Right hindlimb (tissue), 1 donor: ENCODE data around the gene RAX.
A peak's percentile ranks its signal among the peaks of the same experiment; 100 is the strongest.
"Not testable (repeated sequence)": the region's sequence is repeated elsewhere in the genome, so short reads cannot be mapped to it uniquely, and the experiment has no call there.

ENCODE experiments used
- DNase-seq: peaks from one replicate; pipeline ENCODE4 v3.0.0-alpha.2; 2018

The RAX gene

DNA sequence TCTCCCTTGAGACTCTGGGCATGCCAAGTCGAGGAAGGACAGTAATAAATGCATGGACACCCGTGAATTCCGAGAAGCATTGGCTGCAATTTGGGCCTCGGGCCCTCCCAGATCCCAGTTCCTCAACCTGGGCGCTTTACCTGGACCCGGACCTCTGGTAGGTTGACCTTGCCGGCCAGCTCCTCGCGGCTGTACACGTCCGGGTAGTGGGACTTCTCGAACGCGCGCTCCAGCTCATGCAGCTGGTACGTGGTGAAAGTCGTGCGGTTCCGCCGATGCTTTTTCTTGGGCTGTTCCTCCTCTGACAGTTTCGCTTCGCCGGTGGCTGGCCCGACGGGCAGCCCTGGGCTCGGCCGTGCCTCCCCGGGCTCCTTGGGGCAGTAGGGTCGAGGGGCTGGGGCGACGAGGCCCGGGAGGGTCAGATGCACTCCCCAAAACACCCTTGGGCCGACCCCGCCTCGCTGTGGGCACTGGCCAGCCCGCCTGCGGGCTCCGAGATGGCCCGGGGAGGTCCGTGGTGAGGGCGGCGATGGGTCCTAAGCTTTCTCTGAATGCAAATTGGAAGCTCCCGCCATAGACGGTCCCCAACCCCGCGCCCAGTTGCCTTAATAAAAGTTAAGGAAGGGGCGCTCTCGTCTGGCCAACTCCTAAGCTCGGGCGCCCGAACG lies 899 bp downstream of the RAX start:
- no peak for DNase-seq

DNA sequence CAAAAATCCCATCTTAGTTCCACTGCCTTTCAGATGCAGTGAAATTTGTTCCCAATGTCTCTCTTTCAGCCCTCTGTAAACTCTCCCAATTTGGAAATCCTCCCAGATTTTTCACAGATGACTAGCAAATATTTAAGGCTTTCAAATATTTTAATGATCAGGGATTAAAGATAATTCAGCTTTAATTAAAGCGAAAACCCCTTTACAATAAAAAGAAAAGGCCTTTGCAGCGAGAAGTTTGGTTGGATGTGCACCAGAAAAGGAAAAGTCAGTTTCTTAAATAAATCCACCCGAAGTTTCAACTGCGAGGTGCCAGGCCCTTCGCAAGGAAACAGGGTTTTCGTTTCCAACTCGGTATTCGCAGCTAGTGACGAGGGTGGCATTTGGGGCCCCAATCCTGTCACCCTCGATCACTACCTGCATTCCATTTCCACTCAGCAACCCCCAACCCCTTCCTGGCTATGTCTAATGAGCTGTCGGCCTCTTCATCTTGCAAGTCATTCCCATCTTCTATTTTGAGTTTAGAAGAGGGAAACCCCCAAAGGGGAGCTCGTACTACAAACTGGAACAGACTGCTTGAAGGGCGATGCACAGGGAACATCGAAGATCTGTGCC lies 1.5 kb downstream of the RAX start:
- DNase-seq, result no peak

DNA sequence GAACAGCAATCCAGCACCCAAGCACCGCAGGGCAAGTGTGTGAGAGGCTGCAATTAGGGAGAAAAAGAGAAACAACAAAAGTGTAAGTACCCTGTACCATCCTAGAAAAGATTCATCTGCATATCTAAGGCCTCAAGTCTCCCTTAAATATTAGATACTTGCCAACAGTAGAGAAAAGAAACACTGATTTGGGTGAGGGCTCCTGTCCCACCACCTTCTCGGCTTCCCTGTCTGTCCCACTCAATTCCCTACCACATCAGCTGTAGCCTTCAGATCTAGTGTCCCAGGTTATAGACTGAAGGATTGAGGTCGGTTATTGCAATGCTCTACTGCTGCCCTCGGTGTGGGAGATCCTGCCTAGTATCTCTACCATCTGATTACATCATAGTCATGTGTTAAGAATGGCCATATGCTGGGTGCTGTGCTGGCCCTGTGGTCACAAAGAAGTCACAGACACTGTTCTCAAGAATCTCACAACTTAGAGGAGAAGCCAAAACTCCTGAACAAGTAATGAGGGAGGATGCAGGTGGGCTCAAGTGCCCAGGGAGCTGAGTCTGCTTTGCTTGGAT lies 2.5 kb downstream of the RAX start:
- no peak for DNase-seq

DNA sequence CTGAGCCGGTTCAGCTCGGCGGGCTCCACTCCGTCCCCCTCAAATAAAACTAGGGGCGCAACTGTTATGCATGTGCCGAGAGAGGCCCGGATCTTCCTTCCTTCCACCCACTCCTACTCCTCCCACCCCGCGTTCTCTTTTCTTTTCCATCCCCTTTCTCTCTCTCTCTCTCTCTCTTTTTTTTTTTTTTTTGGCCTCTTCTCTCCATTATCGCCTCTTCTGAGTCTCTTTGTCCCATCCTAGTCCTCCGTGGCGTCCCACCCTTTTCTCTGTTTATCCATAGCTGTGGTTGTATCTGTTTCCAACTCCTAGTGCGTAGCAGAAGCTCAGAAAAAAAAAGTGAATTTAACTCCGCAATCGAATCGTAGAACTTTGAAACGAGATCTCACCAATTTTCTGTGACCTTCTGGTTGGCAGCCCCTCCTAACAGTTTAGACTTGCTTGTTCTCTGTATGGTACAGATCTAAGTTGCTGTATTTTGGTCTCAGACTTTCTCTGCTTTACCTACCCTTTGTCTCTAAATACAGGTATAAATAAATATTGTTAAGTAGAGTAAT lies 3.6 kb downstream of the RAX start:
- no peak for DNase-seq

GRCh38 chr18:59268721-59269562 lies 4.3 kb downstream of the RAX start:
- peak; percentile 65 for DNase-seq

GRCh38 chr18:59268127-59268720 lies 5.0 kb downstream of the RAX start:
- DNase-seq, result no peak

DNA sequence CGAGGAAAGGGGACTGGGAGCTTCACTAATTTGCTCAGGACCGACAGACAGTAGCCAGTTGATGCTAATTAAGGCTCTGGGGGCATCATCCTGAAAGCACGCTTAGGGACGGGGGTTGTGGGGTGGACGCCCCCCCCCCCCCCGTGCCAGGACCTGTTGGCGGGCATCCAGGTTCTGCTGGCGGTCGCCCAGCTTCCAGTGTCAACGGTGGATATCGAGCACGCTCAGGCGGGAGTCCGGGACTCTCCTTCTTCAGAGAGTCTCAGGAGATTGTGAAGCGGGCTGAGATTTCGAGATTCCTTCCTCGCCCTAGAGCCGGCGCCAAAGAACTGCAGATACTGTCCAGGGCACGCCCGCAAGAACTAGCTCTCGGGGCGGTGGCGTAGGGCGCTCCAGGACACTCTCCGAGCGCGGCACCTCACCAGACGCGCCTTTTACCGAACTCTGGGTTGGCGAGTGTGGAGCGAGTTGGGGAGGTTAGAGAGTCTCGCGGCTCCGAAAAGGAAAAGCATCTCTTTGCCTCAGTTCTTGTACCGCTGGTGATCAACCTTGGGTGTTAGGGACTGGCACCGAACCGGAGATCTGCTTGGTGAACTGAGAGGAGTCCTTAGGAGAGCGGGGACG lies 5.6 kb downstream of the RAX start:
- no peak for DNase-seq

GRCh38 chr18:59266886-59267502 lies 6.3 kb downstream of the RAX start:
- DNase-seq, result no peak

DNA sequence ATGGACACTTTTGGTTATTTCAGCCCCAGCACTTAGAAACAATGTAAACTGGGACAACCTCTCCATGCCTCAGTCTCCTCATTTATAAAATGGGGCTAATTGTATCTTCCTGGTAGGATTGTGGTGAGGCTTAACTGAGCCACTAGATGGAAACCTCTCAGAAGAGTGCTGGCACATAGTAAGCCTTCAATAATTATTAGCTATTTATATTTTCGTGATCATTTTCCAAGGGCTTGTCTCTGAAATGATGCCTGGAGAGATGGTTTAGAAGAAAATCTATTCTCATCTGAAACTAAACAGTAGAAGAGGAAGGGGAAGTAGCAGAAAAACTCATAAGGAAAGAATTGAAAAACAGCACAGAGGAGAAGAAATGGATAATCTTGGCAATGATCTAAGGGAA lies 6.8 kb downstream of the RAX start:
- DNase-seq, result no peak

GRCh38 chr18:59265974-59266369 lies 7.3 kb downstream of the RAX start:
- DNase-seq, result no peak

DNA sequence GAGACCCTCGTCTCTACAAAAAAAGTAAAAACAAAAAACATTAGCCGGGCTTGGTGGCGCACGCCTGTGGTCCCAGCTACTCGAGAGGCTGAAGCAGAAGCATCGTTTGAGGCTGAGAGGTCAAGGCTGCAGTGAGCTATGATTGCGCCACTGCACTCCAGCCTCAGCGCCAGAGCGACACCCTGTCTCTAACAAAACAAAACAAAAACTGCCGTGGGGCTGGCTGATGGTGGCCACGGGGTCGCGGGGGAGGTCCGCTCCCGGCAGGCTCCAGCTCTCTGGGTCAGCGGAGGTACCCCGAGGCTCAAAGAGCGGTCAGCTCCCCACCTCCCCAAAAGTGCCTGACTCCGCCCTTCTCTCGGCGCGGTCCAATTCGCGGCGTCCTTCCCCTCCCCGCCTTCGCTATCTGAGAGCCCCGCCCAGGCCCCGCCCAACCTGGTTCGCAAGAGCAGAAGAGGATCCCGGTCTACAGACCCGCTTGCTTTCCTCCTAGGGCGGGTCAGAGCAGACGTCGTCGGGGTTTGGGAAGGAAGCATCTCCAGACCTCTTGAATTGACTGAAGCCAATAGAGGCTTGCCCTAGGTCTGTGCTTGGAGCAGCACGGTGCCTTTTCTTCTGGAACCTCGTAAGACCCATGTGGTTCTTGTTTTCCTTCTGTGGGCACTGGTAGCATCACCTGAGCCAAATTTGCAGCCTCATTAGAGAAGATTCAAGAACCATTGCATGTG lies 7.8 kb downstream of the RAX start:
- DNase-seq, result no peak

DNA sequence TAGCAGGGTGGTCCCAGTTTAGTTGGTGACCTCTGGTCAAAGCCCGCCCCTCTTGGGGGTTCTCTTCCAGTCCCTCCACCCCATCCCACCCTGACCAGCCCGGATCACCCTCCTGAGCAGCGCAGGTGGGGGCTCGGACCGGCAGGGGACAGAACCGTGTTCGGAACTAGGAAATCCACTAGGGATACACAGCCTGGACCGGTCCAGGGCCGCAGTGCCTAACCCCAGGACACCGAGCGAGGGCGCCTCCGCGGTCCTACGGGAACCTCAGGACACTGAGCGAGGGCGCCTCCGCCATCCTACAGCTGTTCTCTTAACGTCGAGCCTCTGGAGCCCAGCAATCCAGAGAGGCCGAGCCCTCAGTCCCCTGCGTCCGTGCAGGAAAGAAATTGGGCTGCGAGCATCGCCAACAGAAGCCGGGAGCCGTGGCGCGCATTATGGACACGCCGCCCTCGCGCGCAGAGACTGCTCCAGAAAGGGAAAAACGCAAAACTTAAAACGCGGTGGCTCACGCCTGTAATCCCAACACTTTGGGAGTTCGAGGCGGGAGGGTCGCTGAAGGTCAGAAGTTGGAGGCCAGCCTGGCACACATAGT lies 8.5 kb downstream of the RAX start:
- DNase-seq, result no peak

DNA sequence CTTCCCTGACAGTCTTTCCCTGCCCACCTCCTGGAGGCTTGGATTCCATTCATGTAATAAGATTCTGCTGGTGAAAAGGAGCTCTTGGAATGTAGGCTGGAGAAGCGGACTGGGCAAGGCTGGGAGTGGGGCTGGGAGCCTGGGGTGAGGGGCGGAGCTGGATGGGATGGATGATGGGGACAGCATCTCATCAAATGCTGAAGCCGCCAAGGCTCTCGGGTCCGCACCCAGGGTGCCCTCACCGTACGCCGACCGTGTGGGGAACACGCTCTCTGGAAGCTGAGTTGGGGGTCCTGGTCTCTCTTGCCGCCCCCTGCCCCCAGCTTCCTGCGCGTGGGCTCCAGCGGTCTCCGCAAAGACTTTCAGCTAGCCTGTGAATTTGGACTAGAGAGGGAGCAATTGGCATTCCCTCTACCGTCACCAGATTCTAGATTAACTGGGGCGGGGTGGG lies 9.1 kb downstream of the RAX start:
- DNase-seq, result no peak

DNA sequence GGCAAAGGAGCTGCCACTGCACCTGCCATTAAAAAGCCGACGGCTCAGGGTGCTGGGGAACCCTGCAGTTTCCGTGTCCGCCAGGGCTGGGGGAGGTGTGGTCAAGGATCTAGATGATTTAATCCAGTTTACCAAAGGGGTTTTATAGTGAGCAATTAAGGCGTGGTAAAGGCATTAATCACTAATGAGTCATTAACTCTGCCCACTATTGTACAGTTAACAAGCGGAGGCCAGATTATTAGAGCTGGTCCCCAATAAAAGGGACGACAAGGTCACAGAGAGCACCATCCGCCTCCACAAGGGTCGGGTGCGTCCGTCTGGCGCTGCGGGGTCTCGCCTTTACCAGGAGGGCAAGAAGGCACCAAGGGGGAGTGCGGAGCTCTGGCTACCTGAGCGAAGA lies 9.6 kb downstream of the RAX start:
- no peak for DNase-seq

- not testable (repeated sequence) for DNase-seq
Observed at GRCh38 chr18:59262243-59262642, 11.0 kb downstream of the RAX start.

GRCh38 chr18:59261842-59262241 lies 11.4 kb downstream of the RAX start:
- DNase-seq, result not testable (repeated sequence)

DNA sequence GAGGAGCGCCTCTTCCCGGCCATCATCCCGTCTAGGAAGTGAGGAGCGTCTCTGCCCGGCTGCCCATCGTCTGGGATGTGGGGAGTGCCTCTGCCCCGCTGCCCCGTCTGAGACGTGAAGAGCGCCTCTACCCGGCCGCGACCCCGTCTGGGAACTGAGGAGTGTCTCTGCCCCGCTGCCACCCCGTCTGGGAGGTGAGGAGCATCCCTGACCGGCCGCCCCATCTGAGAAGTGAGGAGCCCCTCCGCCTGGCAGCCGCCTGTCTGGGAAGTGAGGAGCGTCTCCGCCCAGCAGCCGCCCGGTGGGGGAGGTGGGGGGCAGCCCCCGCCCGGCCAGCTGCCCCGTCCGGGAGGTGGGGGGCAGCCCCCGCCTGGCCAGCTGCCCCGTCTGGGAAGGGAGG lies 17.8 kb downstream of the RAX start:
- not testable (repeated sequence) for DNase-seq

DNA sequence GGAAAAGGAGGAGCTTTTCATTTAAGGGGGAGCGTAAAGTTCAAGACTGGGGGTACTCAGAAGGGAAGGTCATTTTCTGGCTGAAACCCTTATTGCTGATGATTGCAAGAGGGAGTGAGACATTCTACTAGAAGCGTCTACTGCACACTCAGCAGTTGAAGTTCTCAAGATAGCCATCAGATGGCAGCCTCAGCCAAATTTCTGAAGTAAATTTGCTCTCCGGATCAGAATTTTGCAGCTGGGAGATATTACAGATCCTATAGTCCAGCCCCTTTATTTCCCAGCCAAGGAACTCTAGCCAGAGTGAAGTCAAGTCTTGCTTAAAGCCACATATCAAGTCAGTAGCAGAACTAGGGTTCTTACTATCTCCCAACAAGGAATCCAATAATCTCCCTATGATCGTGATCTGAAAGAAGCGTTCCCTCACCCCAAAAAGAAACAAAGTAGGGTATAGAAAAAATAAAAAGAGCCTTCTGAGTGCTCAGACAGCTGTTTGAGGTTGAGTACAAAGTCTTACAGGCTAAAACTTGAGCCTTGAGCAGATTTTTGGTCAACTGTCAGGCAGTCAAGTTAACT lies 24.0 kb downstream of the RAX start:
- peak; percentile 85 for DNase-seq

GRCh38 chr18:59246796-59247195 lies 26.5 kb downstream of the RAX start:
- DNase-seq, result no peak

DNA sequence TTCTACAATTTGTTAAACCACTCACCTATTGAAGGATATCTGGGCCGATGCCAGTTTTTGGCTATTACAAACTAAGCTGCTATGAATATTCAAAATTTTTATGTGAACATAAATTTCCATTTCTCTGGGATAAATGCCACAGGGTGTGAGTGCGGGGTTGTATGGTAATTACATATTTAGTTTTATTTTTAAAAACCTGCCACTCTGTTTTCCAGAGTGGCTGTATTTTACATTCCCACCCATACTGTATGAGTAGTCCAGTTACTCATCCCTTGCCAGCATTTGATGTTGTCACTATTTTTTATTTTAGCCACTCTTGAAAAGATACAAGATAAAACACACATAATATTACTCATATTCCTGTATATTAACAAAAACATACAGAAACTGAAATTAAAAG lies 30.3 kb downstream of the RAX start:
- DNase-seq, result no peak
